Measurements from ENCODE around the gene SH3BGRL2.

SH3BGRL2 gene

DNA sequence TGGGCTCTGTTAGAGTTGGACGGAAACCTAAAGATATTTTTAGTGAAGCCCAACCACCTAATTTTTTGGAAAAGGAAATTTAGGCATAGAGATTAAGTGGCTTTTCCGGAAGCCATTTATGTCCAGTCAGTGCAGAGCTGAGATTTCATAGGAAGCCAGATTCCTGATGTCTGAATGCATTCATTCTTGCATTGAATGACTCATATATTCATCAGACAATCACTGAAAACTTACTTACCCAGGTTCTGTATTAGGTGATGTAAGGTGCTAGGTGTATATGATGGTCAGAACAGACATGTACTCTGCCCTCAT lies 4.1 kb downstream of the SH3BGRL2 start:
- Histone ChIP-seq H3K36me3 (ENCODE audit: control insufficient read depth in 2 of 2, insufficient read depth in 1 of 2, low read length in 2 of 2) (no peaks in the 10 kb centered on the region), H3K4me1 (ENCODE audit: control insufficient read depth, insufficient read depth, low read length) (peaks cover 12% of the 10 kb centered on the region), H3K27ac (ENCODE audit: extremely low read depth, low read depth, low read length) (no peak overlapping the region), H3K9me3 (ENCODE audit: control insufficient read depth, insufficient read depth, low read depth, low read length) (no peaks in the 10 kb centered on the region), H3K4me3 (ENCODE audit: low read depth, low read length) (no peak overlapping the region)
- CTCF ChIA-PET: interaction anchor here (0.5 kb wide), 1 partner anchor 245 kb away, joined by 7 read pairs; no protein-coding TSS in a partner anchor
- POLR2A ChIA-PET: no interaction called here
- TF ChIP-seq, protein P1, sequence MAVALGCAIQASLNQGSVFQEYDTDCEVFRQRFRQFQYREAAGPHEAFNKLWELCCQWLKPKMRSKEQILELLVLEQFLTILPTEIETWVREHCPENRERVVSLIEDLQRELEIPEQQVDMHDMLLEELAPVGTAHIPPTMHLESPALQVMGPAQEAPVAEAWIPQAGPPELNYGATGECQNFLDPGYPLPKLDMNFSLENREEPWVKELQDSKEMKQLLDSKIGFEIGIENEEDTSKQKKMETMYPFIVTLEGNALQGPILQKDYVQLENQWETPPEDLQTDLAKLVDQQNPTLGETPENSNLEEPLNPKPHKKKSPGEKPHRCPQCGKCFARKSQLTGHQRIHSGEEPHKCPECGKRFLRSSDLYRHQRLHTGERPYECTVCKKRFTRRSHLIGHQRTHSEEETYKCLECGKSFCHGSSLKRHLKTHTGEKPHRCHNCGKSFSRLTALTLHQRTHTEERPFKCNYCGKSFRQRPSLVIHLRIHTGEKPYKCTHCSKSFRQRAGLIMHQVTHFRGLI (tag by site-specific recombination; IDR thresholded peaks at IDR 0.05): 0 out of 2 replicates have a peak, but pooled peaks have one; percentile 42
- TF ChIP-seq ZNF350 (tag by site-specific recombination; IDR thresholded peaks at IDR 0.05): no peak

DNA sequence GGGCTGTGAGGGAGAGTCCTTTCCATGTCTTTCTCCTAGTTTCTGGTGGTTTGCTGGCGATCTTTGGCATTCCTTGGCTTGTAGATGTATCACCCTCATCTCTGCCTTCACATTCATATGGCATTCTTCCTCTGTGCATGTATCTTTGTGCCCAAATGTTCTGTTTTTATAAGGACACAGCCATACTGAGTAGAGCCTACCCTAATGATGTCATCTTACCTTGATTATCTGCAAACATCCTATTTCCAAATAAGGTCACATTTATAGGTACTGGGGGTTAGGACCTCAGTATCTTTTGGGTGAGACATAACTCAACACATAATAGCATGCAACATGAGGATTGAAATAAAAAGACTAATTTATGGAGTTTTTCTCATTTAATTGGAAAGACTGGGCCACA lies 5.5 kb downstream of the SH3BGRL2 start:
- Histone ChIP-seq H3K9me3 (ENCODE audit: control insufficient read depth, insufficient read depth, low read depth, low read length) (no peaks in the 10 kb centered on the region), H3K27ac (ENCODE audit: extremely low read depth, low read depth, low read length) (no peak overlapping the region), H3K4me3 (ENCODE audit: low read depth, low read length) (no peak overlapping the region), H3K4me1 (ENCODE audit: control insufficient read depth, insufficient read depth, low read length) (peaks cover 22% of the 10 kb centered on the region), H3K36me3 (ENCODE audit: control insufficient read depth in 2 of 2, insufficient read depth in 1 of 2, low read length in 2 of 2) (no peaks in the 10 kb centered on the region)
- ChIA-PET POLR2A (no interaction called here), CTCF (interaction anchor here (0.6 to 0.7 kb wide), 2 partner anchors 9 to 232 kb away, joined by 4 to 6 read pairs; no protein-coding TSS in a partner anchor)
- TF ChIP-seq, protein P2, sequence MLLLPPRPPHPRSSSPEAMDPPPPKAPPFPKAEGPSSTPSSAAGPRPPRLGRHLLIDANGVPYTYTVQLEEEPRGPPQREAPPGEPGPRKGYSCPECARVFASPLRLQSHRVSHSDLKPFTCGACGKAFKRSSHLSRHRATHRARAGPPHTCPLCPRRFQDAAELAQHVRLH (tag by site-specific recombination; IDR thresholded peaks at IDR 0.05): 0 out of 2 replicates have a peak, but pooled peaks have one; percentile 19
- TF ChIP-seq, protein P3, sequence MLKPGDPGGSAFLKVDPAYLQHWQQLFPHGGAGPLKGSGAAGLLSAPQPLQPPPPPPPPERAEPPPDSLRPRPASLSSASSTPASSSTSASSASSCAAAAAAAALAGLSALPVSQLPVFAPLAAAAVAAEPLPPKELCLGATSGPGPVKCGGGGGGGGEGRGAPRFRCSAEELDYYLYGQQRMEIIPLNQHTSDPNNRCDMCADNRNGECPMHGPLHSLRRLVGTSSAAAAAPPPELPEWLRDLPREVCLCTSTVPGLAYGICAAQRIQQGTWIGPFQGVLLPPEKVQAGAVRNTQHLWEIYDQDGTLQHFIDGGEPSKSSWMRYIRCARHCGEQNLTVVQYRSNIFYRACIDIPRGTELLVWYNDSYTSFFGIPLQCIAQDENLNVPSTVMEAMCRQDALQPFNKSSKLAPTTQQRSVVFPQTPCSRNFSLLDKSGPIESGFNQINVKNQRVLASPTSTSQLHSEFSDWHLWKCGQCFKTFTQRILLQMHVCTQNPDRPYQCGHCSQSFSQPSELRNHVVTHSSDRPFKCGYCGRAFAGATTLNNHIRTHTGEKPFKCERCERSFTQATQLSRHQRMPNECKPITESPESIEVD (tag by site-specific recombination; IDR thresholded peaks at IDR 0.05): 0 out of 2 replicates have a peak, but pooled peaks have one; percentile 24
- TF ChIP-seq ZNF561 (tag by site-specific recombination; IDR thresholded peaks at IDR 0.05; ENCODE audit: borderline replicate concordance) (no peak), ZNF747 (tag by site-specific recombination; IDR thresholded peaks at IDR 0.05) (no peak), ZNF324 (tag by site-specific recombination; IDR thresholded peaks at IDR 0.05) (no peak)
- TF ChIP-seq, protein P4, sequence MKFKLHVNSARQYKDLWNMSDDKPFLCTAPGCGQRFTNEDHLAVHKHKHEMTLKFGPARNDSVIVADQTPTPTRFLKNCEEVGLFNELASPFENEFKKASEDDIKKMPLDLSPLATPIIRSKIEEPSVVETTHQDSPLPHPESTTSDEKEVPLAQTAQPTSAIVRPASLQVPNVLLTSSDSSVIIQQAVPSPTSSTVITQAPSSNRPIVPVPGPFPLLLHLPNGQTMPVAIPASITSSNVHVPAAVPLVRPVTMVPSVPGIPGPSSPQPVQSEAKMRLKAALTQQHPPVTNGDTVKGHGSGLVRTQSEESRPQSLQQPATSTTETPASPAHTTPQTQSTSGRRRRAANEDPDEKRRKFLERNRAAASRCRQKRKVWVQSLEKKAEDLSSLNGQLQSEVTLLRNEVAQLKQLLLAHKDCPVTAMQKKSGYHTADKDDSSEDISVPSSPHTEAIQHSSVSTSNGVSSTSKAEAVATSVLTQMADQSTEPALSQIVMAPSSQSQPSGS (tag by site-specific recombination; IDR thresholded peaks at IDR 0.05; ENCODE audit: low read depth): peak; percentile 78

DNA sequence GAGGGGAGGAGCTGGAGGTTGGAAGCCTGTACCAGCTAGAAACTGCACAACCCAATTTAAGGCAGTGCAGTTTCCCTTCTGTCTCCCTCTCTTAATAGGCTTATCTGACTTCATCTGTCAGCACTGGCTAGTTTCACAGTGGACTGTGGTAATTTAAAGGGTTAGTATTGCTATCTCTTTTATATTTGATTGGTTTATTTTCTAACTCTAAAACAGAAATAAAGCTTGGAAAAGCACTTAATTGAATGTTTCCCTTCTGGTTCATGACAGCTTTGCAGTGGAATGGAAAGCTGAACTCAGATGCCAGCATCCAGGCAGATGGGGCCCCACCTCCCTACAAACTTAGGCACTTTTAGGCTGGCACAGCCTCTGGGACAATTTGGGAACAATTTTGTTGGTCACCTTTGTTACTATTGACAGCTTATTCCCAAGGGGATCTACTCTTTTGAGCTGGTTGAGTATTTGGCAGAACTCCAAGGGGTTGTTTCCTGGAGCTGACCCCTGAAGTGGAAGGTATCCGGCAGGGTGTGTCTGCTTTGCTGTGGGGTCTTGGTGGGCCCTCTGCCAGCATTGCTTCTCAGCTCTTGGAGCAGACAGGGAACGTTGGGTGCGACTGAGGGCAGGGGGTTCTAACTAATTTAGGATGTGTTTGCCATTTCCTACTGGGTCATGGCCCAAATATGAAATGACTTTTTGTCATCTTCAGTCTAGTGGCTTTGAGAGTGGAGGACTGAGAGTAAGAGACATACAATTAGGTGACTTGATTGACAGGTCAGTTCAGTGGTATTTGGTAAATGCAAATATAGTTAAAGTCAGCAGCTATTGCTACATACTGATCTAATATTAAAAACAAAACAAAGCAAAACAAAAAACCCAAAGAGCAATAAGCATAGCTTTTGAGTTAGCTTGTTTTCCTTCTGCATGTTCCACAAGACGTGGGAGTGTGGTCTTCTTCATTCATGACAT lies 9.3 kb downstream of the SH3BGRL2 start:
- Histone ChIP-seq H3K27ac (ENCODE audit: extremely low read depth, low read depth, low read length) (no peak overlapping the region), H3K9me3 (ENCODE audit: control insufficient read depth, insufficient read depth, low read depth, low read length) (no peaks in the 10 kb centered on the region), H3K4me1 (ENCODE audit: control insufficient read depth, insufficient read depth, low read length) (peaks cover 18% of the 10 kb centered on the region), H3K36me3 (ENCODE audit: control insufficient read depth in 2 of 2, insufficient read depth in 1 of 2, low read length in 2 of 2) (no peaks in the 10 kb centered on the region), H3K4me3 (ENCODE audit: low read depth, low read length) (no peak overlapping the region)
- POLR2A ChIA-PET: interaction anchor here (1.9 kb wide), 1 partner anchor 8 kb away, joined by 9 read pairs; no protein-coding TSS in a partner anchor
- CTCF ChIA-PET: interaction anchor here (0.6 to 1.3 kb wide), 5 partner anchors 10 to 1976 kb away, joined by 3 to 5 read pairs (median 4); no protein-coding TSS in a partner anchor
- TF ChIP-seq ZSCAN16 (tag by site-specific recombination; IDR thresholded peaks at IDR 0.05) (no peak), ZNF214 (tag by site-specific recombination; IDR thresholded peaks at IDR 0.05; ENCODE audit: borderline replicate concordance) (no peak), SCRT1 (tag by site-specific recombination; IDR thresholded peaks at IDR 0.05; ENCODE audit: borderline replicate concordance) (no peak), ZNF221 (tag by site-specific recombination; IDR thresholded peaks at IDR 0.05; ENCODE audit: borderline replicate concordance) (no peak), ZNF19 (tag by site-specific recombination; IDR thresholded peaks at IDR 0.05; ENCODE audit: low read depth) (no peak), ZNF623 (tag by site-specific recombination; IDR thresholded peaks at IDR 0.05) (no peak), ZNF391 (tag by site-specific recombination; IDR thresholded peaks at IDR 0.05; ENCODE audit: borderline replicate concordance, low read depth) (no peak)
- TF ChIP-seq, protein P5, sequence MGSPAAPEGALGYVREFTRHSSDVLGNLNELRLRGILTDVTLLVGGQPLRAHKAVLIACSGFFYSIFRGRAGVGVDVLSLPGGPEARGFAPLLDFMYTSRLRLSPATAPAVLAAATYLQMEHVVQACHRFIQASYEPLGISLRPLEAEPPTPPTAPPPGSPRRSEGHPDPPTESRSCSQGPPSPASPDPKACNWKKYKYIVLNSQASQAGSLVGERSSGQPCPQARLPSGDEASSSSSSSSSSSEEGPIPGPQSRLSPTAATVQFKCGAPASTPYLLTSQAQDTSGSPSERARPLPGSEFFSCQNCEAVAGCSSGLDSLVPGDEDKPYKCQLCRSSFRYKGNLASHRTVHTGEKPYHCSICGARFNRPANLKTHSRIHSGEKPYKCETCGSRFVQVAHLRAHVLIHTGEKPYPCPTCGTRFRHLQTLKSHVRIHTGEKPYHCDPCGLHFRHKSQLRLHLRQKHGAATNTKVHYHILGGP (tag by site-specific recombination; IDR thresholded peaks at IDR 0.05): no peak
- TF ChIP-seq, protein P3 (tag by site-specific recombination; IDR thresholded peaks at IDR 0.05): peak; percentile 53
- TF ChIP-seq, protein P6, sequence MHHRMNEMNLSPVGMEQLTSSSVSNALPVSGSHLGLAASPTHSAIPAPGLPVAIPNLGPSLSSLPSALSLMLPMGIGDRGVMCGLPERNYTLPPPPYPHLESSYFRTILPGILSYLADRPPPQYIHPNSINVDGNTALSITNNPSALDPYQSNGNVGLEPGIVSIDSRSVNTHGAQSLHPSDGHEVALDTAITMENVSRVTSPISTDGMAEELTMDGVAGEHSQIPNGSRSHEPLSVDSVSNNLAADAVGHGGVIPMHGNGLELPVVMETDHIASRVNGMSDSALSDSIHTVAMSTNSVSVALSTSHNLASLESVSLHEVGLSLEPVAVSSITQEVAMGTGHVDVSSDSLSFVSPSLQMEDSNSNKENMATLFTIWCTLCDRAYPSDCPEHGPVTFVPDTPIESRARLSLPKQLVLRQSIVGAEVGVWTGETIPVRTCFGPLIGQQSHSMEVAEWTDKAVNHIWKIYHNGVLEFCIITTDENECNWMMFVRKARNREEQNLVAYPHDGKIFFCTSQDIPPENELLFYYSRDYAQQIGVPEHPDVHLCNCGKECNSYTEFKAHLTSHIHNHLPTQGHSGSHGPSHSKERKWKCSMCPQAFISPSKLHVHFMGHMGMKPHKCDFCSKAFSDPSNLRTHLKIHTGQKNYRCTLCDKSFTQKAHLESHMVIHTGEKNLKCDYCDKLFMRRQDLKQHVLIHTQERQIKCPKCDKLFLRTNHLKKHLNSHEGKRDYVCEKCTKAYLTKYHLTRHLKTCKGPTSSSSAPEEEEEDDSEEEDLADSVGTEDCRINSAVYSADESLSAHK (tag by site-specific recombination; IDR thresholded peaks at IDR 0.05): peak; percentile 24; the same call in 1 of the 2 replicates
